Smooth muscle cell (in vitro differentiated cells): ENCODE results near the gene TCF21. TPM values are rescaled to one million over a fixed set of nuclear protein-coding genes. Genes with fewer than 3 reads are reported as not detected.

Experiments used
- DNase-seq: peaks from one replicate; lab custom pipeline; 2025; ENCODE audit not compliant: unreplicated experiment; lab: John Stamatoyannopoulos, UW
- H2AFZ ChIP-seq: fragments of 200-600 bp; sonication (generic); 2 replicates; pipeline ENCODE4 v1.6.0; 2016; ENCODE audit warnings: antibody characterized with exemption, low read depth, mild to moderate bottlenecking
- H3F3A ChIP-seq: fragments of 200-600 bp; sonication (generic); 2 replicates; pipeline ENCODE4 v1.6.0; 2017; ENCODE audit warnings: antibody characterized with exemption, low read depth
- H3K27ac ChIP-seq: fragments of 200-600 bp; sonication (generic); 2 replicates; pipeline ENCODE4 v1.5.1; 2016; ENCODE audit warnings: low read depth, mild to moderate bottlenecking
- H3K27me3 ChIP-seq: fragments of 200-600 bp; sonication (generic); 2 replicates; pipeline ENCODE4 v1.6.1; 2016; ENCODE audit warnings: low read depth, mild to moderate bottlenecking
- H3K36me3 ChIP-seq: fragments of 200-600 bp; sonication (generic); 2 replicates; pipeline ENCODE4 v1.5.1; 2016; ENCODE audit warnings: low read depth
- H3K4me1 ChIP-seq: fragments of 200-600 bp; sonication (generic); 2 replicates; pipeline ENCODE4 v1.5.1; 2016; ENCODE audit warnings: low read depth
- H3K4me2 ChIP-seq: fragments of 200-600 bp; sonication (generic); 2 replicates; pipeline ENCODE4 v1.6.0; 2016; ENCODE audit warnings: mild to moderate bottlenecking
- H3K4me3 ChIP-seq: fragments of 200-600 bp; sonication (generic); 2 replicates; pipeline ENCODE4 v1.5.1; 2016; ENCODE audit warnings: mild to moderate bottlenecking
- H3K79me2 ChIP-seq: fragments of 200-600 bp; sonication (generic); 2 replicates; pipeline ENCODE4 v1.6.0; 2016; ENCODE audit warnings: low read depth, mild to moderate bottlenecking
- H3K9ac ChIP-seq: fragments of 200-600 bp; sonication (generic); 2 replicates; pipeline ENCODE4 v1.6.0; 2016; ENCODE audit warnings: low read depth
- H3K9me3 ChIP-seq: fragments of 200-600 bp; sonication (generic); replicated peaks from 2 replicates; pipeline ENCODE4 v1.5.1; 2016; ENCODE audit warnings: low read depth
- H4K20me1 ChIP-seq: fragments of 200-600 bp; sonication (generic); 2 replicates; pipeline ENCODE4 v1.6.0; 2016; ENCODE audit warnings: low read depth
- WGBS: methylation state at CpG from one replicate; pipeline ENCODE4 v1.1.7; 2016; ENCODE audit warnings: low lambda C conversion rate; 5-methylcytosine and 5-hydroxymethylcytosine counted together
- polyA plus RNA-seq: library from polyadenylated mRNA; unstranded; fragments of >200 nt; fragmentation: Nextera tagmentation; extraction: Ambion mirVana; gene quantifications from 2 replicates; pipeline ENCODE4 v1.2.1, GENCODE V29; 2016
- total RNA-seq: library from RNA; depleted of rRNA; stranded (reverse); fragments of >200 nt; gene quantifications from 2 replicates; pipeline ENCODE4 v1.2.3, GENCODE V29; 2014
- TF ChIP-seq, protein P1 (sequence below): fragments of 200-600 bp; sonication (generic); IDR thresholded peaks from 2 replicates; pipeline ENCODE4 v1.5.1; 2017; ENCODE audit warnings: borderline replicate concordance, mild to moderate bottlenecking, antibody characterized with exemption; ENCODE audit not compliant: insufficient read depth, poor library complexity, severe bottlenecking

Gene TCF21
- total and polyA plus RNA-seq, 2 experiments from 2014 or later, result 1.2 to 2.4 TPM

DNA sequence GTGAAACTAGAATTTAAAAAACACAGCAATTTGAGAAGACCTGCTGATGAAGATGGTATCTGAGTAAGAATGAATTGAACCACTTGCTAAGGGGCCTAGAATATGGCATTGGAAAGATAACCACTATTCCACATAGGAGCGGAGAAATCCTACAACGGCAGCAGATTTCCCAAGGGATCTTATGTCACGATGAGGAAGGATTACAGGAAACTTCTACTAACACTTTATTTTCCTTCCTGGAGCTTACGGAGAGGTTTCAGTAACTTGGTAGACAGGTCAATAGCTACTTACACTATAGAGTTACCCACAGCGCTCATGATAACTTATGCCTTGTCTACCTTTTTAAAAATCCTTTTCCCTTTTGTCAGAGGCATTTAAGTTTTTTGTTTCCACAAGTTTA is 11.8 kb upstream of the TCF21 start:
- Histone ChIP-seq H3K27me3 (peaks cover 13% of the 10 kb centered on the region), H3K9ac (no peak overlapping the region), H3K27ac (no peak overlapping the region), H4K20me1 (no peaks in the 10 kb centered on the region), H3K36me3 (no peaks in the 10 kb centered on the region), H2AFZ (no peak overlapping the region), H3K9me3 (no peaks in the 10 kb centered on the region), H3K4me3 (no peak overlapping the region), H3K79me2 (no peaks in the 10 kb centered on the region), H3K4me1 (no peaks in the 10 kb centered on the region), H3K4me2 (no peak overlapping the region), H3F3A (no peaks in the 10 kb centered on the region)
- DNase-seq, result no peak
- WGBS, result 91% methylated on average over 5 of the region's 5 CpGs
- TF ChIP-seq, protein P1, sequence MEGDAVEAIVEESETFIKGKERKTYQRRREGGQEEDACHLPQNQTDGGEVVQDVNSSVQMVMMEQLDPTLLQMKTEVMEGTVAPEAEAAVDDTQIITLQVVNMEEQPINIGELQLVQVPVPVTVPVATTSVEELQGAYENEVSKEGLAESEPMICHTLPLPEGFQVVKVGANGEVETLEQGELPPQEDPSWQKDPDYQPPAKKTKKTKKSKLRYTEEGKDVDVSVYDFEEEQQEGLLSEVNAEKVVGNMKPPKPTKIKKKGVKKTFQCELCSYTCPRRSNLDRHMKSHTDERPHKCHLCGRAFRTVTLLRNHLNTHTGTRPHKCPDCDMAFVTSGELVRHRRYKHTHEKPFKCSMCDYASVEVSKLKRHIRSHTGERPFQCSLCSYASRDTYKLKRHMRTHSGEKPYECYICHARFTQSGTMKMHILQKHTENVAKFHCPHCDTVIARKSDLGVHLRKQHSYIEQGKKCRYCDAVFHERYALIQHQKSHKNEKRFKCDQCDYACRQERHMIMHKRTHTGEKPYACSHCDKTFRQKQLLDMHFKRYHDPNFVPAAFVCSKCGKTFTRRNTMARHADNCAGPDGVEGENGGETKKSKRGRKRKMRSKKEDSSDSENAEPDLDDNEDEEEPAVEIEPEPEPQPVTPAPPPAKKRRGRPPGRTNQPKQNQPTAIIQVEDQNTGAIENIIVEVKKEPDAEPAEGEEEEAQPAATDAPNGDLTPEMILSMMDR, result no peak

DNA sequence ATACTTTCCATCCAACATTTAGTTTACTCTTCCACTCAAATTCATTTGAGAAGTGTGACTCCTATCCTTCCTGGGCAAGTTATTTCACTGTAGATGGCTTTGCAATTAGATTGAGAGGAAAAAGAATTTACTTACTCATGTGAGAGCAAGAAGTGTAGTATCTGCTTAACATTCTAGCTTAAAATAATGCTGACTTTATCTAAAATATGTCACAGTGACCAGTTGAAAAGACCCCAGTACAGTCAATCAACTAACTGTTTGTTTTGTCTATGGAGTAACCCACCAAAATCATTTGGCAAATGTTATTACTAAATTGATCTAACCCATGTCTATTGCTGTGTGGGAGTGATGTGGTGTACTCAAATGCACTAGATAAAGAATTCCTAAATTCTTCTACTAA is 8.9 kb upstream of the TCF21 start:
- no peaks in the 10 kb centered on the region for H3K4me1 ChIP-seq
- no peak overlapping the region for H3K4me3 ChIP-seq
- H3K79me2 ChIP-seq, result no peaks in the 10 kb centered on the region
- H3F3A ChIP-seq, result no peaks in the 10 kb centered on the region
- H3K9ac ChIP-seq, result no peak overlapping the region
- H3K27me3 ChIP-seq, result peaks cover 13% of the 10 kb centered on the region
- H3K36me3 ChIP-seq, result no peaks in the 10 kb centered on the region
- TF ChIP-seq, protein P1, result no peak
- no peak overlapping the region for H3K4me2 ChIP-seq
- no peak overlapping the region for H3K27ac ChIP-seq
- DNase-seq, result no peak
- H3K9me3 ChIP-seq, result no peaks in the 10 kb centered on the region
- H4K20me1 ChIP-seq, result no peaks in the 10 kb centered on the region
- no peak overlapping the region for H2AFZ ChIP-seq

DNA sequence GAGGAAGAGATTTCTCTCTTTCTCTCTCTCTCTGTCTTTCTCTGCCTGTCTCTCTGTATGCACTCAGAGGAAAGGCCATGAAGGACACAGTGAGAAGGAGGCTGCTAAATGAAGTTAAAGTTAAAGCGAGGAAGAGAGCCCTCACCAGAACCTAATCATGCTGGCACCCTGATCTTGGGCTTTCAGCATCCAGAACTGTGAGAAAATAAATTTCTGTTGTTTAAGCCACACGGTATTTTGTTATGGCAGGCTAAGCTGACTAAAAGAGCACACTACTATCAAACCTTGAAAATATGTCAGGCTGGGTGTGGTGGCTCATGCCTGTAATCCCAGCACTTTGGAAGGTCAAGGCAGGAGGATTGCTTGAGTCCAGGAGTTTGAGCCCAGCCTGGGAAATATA is 8.0 kb upstream of the TCF21 start:
- H2AFZ ChIP-seq, result no peak overlapping the region
- no peak overlapping the region for H3K4me2 ChIP-seq
- H3K27ac ChIP-seq, result no peak overlapping the region
- H3K36me3 ChIP-seq, result no peaks in the 10 kb centered on the region
- H3K4me1 ChIP-seq, result no peaks in the 10 kb centered on the region
- no peak overlapping the region for H3K4me3 ChIP-seq
- no peak for DNase-seq
- WGBS, result 81% methylated on average over 2 of the region's 2 CpGs
- no peaks in the 10 kb centered on the region for H3K79me2 ChIP-seq
- no peaks in the 10 kb centered on the region for H3K9me3 ChIP-seq
- H3F3A ChIP-seq, result no peaks in the 10 kb centered on the region
- H3K9ac ChIP-seq, result no peak overlapping the region
- H3K27me3 ChIP-seq, result peaks cover 13% of the 10 kb centered on the region
- H4K20me1 ChIP-seq, result no peaks in the 10 kb centered on the region
- TF ChIP-seq, protein P1, result no peak

DNA sequence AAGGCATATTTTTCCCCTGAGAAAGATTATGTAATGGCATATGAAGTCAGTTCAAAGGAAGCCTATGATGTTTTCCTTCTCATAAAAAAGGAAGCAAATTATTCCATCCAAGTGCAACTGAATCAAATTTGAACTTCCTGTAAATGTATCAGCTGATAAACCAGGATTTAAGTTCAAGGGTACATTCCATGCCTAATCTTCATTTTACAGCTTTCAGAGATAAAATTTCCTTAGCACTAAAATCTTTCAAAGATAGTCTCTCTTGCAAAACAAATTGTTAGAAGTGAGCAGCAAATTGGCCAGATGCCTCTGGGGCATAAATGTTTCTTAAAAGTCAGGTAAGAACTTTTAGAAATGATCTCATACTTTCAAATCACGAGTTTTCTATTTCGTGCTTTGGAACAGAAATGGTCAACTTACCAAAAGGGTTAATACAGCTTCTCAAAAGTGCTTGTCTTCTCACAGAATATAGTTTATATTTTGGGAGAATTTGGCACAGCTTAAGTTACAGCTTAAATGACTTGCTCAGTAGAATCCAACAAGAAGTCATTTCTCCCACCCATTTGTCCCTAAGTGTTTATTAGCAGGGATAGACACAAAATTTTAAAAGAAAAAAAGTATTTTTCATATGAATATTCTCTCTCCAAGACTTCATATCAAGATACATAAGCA is 2.7 kb upstream of the TCF21 start:
- no peaks in the 10 kb centered on the region for H3K36me3 ChIP-seq
- H3K4me3 ChIP-seq, result no peak overlapping the region
- TF ChIP-seq, protein P1, result no peak
- no peak overlapping the region for H3K4me2 ChIP-seq
- H4K20me1 ChIP-seq, result no peaks in the 10 kb centered on the region
- WGBS, result 70% methylated on average over 2 of the region's 2 CpGs
- H3K4me1 ChIP-seq, result peaks cover 13% of the 10 kb centered on the region
- H3F3A ChIP-seq, result peaks cover 8% of the 10 kb centered on the region
- no peaks in the 10 kb centered on the region for H3K79me2 ChIP-seq
- no peaks in the 10 kb centered on the region for H3K9me3 ChIP-seq
- DNase-seq, result no peak
- no peak overlapping the region for H2AFZ ChIP-seq
- no peak overlapping the region for H3K9ac ChIP-seq
- peaks cover 14% of the 10 kb centered on the region for H3K27me3 ChIP-seq
- no peak overlapping the region for H3K27ac ChIP-seq
